Glutamatergic neuron (in vitro differentiated cells): ENCODE results near the gene TBPL1. TPM values are rescaled to one million over a fixed set of nuclear protein-coding genes. Genes with fewer than 3 reads are reported as not detected.

Experiments used
- DNase-seq: peaks from one replicate; pipeline ENCODE4 v3.0.0; 2022
- H3K27ac Mint-ChIP-seq: one replicate; pipeline ENCODE4 v1.8.0; 2020; ENCODE audit warnings: mild to moderate bottlenecking, mixed read lengths, inconsistent platforms; ENCODE audit not compliant: unreplicated experiment
- H3K27me3 Mint-ChIP-seq: one replicate; pipeline ENCODE4 v1.8.0; 2020; ENCODE audit warnings: mild to moderate bottlenecking, moderate library complexity, mixed read lengths, inconsistent platforms; ENCODE audit not compliant: unreplicated experiment
- H3K36me3 Mint-ChIP-seq: one replicate; pipeline ENCODE4 v1.8.0; 2020; ENCODE audit warnings: mild to moderate bottlenecking, mixed read lengths, inconsistent platforms; ENCODE audit not compliant: unreplicated experiment
- H3K4me1 Mint-ChIP-seq: one replicate; pipeline ENCODE4 v1.8.0; 2020; ENCODE audit warnings: mild to moderate bottlenecking, low read depth, mixed read lengths, inconsistent platforms; ENCODE audit not compliant: unreplicated experiment
- H3K4me3 Mint-ChIP-seq: one replicate; pipeline ENCODE4 v1.8.0; 2020; ENCODE audit warnings: mild to moderate bottlenecking, mixed read lengths, inconsistent platforms; ENCODE audit not compliant: unreplicated experiment
- H3K9me3 Mint-ChIP-seq: one replicate; pipeline ENCODE4 v1.8.0; 2020; ENCODE audit warnings: mild to moderate bottlenecking, moderate library complexity, mixed read lengths, inconsistent platforms; ENCODE audit not compliant: unreplicated experiment
- CTCF ChIP-seq: fragments of 200-600 bp; sonication (generic); IDR thresholded peaks from one replicate; pipeline ENCODE4 v1.5.0; 2021; ENCODE audit not compliant: partially characterized antibody, unreplicated experiment
- total RNA-seq: library from RNA; stranded (reverse); fragmentation: NEBNext Ultra II Directional; extraction: Animal tissue kit (Norgen Biotek cat#: 25700); gene quantifications from one replicate; pipeline ENCODE4 v1.2.1, GENCODE V29; 2021; ENCODE audit not compliant: unreplicated experiment

Gene TBPL1
- total RNA-seq, 1 donor from 2014 or later = 156 TPM

GRCh38 chr6:134021396-134022122 lies 68.5 kb downstream of the TBPL1 start:
- Mint-ChIP-seq H3K9me3 (peaks cover 1% of the 10 kb centered on the region), H3K36me3 (no peaks in the 10 kb centered on the region), H3K27ac (no peak overlapping the region), H3K4me3 (no peak overlapping the region), H3K4me1 (no peaks in the 10 kb centered on the region), H3K27me3 (peaks cover 5% of the 10 kb centered on the region)
- no peak for DNase-seq
- TF ChIP-seq CTCF = no peak

DNA sequence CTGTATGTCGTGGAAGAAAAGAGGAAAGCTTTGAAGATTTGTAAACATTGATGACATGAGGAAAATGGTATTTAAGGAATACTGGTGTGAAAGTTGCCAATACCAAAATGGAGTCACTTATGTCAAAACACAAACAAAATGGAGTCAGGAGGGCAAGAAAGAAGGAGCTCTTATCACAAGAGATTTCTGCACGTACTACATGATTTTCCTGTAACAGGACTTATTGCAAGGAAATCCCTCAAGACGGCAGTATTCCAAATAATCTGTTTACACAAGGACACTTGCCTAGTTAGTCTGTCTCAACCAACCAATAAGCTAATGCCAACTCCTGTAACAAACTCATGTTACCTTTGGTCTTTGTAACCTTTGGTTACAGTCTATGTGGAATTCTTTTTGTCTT lies 69.6 kb downstream of the TBPL1 start:
- no peak for DNase-seq
- Mint-ChIP-seq H3K4me3 (no peak overlapping the region), H3K36me3 (no peaks in the 10 kb centered on the region)

DNA sequence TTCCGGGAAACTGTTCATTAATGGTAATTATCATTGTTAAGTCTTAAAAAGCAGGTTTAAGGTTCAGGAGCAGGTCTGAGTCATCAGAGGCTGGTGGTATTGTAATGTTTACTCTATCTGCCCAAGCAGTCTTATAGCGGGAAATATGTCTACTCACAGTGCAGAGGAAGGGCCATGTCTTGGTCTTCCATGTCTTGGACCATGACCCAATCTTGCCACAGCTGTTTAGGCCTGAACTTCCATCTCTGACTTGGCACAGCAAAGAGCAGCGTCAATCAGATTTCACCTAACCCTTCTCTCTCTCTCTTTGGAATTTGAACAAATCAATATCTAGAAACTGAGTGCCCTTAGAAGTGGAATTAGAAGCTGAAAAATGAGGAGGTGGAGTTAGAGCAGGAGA lies 73.6 kb downstream of the TBPL1 start:
- DNase-seq = no peak
- no peak overlapping the region for H3K27ac Mint-ChIP-seq
- H3K27me3 Mint-ChIP-seq = peaks cover 5% of the 10 kb centered on the region
- H3K4me3 Mint-ChIP-seq = no peak overlapping the region
- peaks cover 1% of the 10 kb centered on the region for H3K9me3 Mint-ChIP-seq
- no peaks in the 10 kb centered on the region for H3K36me3 Mint-ChIP-seq
- peaks cover 4% of the 10 kb centered on the region for H3K4me1 Mint-ChIP-seq
- no peak for TF ChIP-seq CTCF

More for the DNA sequence above, 69.6 kb downstream of the TBPL1 start:
- TF ChIP-seq CTCF = no peak
- Mint-ChIP-seq H3K27me3 (peaks cover 5% of the 10 kb centered on the region), H3K9me3 (peaks cover 1% of the 10 kb centered on the region), H3K4me1 (no peaks in the 10 kb centered on the region), H3K27ac (no peak overlapping the region)

GRCh38 chr6:134028438-134028837 lies 75.4 kb downstream of the TBPL1 start:
- Mint-ChIP-seq H3K4me3 (no peak overlapping the region), H3K4me1 (peaks cover 4% of the 10 kb centered on the region), H3K27me3 (peaks cover 5% of the 10 kb centered on the region), H3K27ac (no peak overlapping the region), H3K9me3 (peaks cover 1% of the 10 kb centered on the region), H3K36me3 (no peaks in the 10 kb centered on the region)
- no peak for DNase-seq
- no peak for TF ChIP-seq CTCF
